NCI-H82 treated with DMSO at 0.1 percent for 48 hours (cell line): Measurements from ENCODE around the gene CD83.
"Not testable (repeated sequence)": the region's sequence is repeated elsewhere in the genome, so short reads cannot be mapped to it uniquely, and the experiment has no call there.

Experiments used
- DNase-seq: peaks from one replicate; lab custom pipeline; 2025; ENCODE audit not compliant: unreplicated experiment; lab: John Stamatoyannopoulos, UW

The CD83 gene, protein sequence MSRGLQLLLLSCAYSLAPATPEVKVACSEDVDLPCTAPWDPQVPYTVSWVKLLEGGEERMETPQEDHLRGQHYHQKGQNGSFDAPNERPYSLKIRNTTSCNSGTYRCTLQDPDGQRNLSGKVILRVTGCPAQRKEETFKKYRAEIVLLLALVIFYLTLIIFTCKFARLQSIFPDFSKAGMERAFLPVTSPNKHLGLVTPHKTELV

DNA sequence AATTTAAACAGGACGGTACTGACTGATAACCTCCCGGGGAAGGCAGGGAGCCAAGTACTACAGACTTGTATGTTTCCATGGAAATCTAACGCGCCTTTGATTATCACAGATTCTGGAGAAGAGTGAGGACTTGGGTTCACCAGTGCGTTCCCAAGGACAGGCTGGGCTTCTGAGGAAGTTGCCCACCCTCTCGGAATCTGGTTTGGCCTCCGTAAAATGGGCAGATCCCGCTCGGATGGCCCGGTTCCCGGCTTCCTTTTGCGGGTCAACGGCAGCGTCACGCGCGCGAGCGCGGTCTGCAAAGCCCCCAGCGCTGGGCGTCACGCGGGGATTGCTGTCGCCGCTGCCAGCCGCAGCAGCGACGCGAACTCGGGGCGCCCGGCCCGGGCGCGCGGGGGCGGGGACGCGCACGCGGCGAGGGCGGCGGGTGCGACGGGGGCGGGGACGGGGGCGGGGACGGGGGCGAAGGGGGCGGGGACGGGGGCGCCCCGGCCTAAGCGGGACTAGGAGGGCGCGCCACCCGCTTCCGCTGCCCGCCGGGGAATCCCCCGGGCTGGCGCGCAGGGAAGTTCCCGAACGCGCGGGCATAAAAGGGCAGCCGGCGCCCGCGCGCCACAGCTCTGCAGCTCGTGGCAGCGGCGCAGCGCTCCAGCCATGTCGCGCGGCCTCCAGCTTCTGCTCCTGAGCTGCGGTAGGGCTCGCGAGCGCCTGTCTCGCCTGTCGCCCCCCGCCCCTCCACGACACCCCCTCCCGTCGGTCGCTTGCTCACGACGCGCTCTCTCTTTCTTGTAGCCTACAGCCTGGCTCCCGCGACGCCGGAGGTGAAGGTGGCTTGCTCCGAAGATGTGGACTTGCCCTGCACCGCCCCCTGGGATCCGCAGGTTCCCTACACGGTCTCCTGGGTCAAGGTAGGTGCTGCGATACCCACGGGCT, at the start of gene CD83:
Gene CD83, plus strand, starts transcription at position 615 of the 933 bp plus-strand sequence. Its CDS starts 40 bp downstream, at position 655.
- DNase-seq, result peak; percentile 27

DNA sequence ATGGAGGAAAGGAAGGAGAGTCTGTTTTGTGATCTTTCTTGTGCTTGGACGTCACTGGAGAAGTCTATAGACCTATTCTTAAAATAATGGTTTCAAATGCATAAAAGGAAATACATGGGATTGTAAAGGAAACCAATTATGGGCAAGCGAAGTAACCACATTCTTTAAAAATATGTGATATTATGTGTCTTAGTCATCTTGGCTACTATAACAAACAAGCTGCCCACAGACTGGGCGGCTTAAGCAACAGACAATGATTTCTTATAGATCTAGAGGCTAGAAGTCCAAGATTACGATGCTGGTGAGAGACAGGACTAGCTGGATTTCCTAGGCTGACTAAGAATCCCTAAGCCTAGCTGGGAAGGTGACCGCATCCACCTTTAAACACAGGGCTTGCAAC, 49.4 kb upstream of the CD83 start:
- DNase-seq, result no peak

DNA sequence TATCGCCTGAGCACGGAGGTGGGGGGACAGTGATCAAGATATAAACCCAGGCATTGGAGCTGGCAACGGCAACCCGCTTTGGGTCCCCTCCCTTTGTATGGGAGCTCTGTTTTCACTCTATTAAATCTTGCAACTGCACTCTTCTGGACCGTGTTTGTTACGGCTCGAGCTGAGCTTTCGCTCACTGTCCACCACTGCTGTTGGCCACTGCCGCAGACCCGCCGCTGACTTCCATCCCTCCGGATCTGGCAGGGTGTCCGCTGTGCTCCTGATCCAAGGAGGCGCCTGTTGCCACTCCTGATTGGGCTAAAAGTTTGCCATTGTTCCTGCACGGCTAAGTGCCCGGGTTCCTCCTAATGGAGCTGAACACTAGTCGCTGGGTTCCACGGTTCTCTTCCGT, 48.9 kb upstream of the CD83 start:
- no peak for DNase-seq

DNA sequence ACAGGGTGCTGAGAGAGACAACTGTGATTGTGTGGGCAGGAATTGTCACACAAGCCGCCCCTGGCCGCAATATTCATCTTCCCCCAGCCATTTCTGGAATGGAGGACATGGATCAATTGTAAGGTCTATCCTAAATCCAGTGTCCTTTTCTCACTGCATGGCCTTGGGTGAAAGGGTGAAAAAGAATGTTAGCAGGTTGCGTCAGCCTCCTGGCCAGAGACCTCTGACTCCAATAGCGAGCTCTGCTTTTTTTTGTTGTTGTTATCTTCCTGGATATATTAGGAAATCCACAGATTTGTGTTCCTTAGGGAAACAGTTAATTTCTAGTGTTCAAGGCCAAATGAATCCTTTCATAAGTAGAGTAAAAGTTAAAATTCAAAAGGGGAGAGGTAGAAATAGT, 47.1 kb upstream of the CD83 start:
- no peak for DNase-seq

DNA sequence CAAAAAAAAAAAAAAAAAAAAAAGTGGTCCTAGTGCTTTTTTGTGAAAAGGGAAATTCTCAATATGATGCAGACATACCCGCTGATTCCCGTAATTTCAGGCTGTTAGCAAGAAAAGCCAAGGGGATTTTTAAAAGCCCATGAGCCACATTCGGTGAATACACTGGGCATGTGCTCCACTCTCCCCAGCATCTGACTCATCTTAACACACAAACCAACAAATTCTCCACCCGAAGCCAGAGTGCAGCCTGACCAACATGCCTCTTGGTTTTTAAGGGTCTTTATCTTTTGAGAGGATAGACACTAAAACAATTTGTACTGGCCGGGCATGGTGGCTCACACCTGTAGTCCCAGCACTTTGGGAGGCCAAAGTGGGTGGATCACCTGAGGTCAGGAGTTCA, 45.5 kb upstream of the CD83 start:
- no peak for DNase-seq

DNA sequence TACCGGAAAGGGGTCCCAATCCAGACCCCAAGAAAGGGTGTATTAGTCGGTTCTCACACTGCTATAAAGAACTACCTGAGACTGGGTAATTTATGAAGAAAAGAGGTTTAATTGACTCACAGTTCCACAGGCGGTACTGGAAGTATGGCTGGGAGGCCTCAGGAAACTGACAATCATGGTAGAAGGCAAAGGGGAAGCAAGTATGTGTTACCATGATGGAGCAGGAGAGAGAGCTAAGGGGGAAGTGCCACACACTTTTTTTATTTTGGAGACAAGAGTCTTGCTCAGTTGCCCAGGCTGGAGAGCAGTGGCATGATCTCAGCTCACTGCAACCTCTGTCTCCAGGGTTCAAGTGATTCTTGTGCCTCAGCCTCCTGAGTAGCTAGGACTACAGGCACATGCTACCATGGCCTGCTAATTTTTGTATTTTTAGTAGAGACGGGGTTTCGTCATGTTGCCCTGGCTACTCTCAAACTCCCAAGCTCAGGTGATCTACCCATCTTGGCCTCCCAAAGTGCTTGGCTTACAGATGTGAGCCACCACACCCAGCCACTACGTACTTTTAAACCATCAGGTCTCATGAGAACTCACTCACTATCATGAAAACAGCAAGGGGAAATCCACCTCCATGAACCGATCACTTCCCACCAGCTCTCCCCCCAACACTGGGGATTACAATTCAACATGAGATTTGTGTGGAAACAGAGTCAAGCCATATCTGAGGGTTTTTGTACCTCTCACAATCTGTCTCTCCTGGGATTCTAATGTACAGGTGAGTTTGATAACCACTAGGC, 43.8 kb upstream of the CD83 start:
- not testable (repeated sequence) for DNase-seq

DNA sequence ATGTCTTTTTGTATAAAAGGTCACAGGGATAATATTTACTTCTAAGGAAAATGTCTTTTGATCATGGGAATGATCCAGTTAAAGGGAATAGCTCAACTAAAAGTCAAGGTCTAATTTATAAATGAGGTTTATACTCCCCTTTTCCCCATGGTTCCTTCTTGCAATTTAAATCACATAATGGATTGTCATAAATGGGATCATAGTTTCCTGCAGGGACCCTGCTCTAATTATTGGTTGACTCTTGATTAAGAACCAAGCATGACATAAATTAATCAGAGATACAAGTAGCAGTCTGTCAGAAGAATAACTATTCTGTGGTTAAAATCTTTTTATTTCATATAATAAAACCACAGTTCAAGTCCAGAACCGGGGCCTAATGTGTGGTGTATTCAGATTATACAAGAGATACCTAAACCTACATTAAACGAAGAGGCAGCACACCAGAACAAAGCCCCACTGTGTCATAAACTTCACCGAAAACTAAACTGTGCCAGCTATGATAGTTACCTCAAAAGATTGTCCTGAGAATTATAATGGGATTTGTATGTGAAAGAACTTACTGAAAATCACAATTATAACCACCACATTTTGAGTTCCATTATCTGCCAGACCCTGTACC, 43.0 kb upstream of the CD83 start:
- DNase-seq, result no peak

DNA sequence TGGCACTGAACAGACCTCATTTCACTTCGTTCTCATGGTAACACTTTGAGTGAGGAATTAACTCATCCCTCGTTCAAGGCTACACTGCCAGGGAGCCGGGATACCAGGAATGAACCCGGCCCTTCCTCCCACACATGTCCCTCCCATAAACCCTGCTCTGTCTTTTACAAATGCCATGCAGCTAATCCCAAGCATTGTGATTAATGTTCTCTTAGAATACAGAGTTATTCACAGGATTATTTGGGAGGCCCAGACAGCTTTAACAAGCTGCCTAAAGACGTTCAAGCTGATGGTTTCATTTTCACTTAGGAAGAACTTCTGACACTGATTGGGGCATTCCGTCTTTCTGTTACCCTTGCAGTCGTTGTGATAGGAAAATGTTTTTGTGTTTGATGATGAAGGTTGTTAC, 42.5 kb upstream of the CD83 start:
- DNase-seq, result peak; percentile 75

DNA sequence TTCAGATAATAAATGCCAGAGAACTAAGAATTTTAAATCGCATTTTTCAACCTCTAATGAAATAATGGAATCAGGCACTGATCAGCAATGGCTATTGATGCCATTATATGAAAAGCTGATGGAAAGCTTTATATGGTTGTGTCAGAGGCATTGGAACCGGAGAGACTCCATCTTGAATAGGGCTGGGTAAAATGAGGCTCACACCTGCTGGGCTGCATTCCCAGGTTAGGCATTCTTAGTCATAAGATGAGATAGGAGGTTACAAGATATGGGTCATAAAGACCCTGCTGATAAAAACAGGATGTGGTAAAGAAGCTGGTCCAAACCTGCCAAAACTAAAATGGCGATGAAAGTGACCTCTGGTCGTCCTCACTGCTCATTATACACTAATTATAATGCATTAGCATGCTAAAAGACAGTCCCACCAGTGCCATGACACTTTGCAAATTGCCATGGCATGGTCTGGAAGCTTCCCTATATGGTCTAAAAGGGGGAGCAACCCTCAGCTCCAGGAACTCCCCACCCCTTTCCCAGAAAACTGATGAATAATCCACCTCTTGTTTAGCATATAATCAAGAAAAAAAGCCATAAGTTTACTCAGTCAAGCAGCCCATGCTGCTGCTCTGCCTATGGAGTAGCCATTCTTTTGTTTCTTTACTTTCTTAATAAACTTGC, 40.2 kb upstream of the CD83 start:
- no peak for DNase-seq

DNA sequence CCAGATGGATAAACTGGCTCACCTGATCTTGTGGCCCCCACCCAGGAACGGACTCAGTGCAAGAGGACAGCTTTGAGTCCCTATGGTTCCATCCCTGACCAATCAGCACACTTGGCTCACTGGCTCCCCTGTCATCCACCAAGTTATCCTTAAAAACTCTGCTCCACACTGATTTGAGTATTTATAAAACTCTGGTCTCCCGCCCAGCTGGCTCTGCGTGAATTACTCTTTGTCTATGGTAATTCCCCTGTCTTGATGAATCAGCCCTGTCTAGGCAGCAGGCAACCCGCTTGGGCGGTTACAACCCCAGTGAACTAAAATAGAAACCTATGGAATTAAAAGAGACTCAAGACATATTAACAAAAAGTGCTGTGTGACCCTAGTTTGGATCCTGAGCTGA, 38.1 kb upstream of the CD83 start:
- DNase-seq, result no peak

DNA sequence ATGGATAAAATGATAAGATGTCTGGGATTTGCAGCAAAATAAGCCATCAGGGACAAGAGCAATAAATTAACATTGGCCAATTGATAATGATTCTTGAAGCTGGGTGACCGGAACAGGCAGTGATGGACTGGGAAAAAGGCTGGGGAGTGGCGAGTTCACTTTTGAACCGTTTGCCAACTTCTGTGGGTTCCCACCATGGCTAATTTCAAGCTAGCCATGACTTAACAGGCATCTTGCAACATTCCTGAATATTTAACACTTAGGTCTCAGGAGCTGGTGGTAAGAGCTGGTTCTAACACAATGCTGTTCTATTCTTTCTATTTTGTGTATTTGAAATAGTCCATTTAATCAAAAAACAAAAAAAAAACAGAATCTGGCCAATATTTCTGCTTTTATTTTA, 37.6 kb upstream of the CD83 start:
- DNase-seq, result no peak

DNA sequence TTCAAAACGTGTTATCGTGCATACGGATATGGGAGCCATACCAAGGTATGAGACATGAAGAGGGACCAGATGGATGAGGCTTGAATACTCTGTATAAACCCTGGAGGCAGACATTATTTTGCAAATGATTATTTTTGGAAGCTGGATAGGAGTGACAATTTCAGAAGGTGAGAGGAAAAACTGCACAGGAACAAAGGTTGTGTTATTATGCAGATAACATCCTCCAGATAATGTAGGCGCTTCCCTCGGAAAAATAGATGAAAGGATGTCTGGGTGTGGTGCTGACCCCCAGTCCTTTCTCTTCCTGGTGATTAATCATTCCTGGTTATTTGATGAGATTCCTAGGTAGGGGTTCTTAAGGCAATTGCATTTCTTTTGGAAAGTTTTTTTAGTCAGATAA, 36.4 kb upstream of the CD83 start:
- DNase-seq, result no peak

DNA sequence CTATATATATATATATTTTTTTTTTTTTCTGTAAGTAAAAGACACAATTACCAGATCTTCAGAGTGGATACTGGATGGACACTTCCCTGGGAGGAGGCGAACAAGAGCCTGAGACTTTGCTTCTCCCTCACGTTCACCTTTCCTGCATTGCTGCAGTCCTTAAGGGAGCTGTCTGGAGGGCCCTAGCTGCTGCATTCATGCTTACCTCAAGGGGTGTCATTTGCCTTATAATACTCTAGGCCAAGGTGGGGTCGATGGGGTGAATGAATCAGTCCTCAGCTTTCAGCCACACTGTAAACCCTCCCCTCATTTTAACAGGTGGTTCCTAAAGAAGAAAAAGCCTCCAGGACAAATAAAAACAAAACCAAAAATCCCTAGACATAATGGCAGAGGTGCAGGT, 34.8 kb upstream of the CD83 start:
- DNase-seq, result no peak

DNA sequence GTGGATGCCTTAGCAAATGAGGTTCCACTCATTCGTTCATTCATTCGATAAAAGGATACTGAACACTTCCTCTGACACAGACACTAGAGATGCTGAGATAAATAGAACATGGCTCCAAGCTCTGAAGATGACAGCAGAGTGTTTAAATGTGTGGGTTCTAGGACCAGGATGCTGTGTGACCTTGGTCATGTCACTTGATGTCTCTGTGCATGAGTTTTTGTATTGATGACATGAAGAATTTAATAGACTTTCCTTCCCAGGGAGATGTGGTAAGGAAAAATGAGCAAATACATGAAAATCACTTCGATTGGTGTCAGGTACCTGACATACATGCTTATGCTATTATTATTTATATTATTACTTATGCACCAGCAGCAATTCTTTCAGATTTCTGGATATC, 34.3 kb upstream of the CD83 start:
- DNase-seq, result no peak

DNA sequence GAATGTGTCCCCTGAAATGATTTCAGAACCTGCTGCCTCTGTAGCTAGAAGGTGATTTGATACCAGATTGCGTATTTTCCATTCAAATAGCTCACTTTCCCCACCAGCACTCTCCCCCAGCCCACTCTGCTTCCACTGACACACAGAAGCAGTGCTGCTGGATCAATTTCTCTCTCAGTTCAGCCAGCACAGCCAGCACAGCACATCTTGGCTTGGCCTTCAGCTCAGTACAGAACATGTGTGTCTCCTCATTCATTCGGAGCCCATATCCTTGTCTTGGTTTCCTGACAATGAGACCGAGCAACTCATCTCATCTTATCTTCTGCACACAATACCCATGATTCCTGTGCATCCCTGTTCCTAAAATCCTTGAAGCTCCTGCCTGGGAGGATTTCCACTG, 33.8 kb upstream of the CD83 start:
- no peak for DNase-seq

DNA sequence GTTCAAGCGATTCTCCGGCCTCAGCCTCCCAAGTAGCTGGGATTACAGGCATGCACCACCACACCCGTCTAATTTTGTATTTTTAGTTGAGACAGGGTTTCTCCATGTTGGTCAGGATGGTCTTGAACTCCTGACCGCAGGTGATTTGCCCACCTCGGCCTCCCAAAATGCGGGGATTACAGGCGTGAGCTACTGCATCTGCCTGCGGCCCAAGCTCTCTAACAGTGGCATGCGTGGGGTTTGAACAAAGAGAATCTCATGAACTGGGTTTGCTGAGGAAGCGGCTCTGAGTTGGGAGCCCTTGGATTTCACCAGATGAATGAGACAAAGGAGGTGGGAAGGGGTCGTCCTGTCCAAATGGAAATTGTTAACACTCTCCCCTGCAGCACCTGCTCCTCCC, 33.2 kb upstream of the CD83 start:
- no peak for DNase-seq

DNA sequence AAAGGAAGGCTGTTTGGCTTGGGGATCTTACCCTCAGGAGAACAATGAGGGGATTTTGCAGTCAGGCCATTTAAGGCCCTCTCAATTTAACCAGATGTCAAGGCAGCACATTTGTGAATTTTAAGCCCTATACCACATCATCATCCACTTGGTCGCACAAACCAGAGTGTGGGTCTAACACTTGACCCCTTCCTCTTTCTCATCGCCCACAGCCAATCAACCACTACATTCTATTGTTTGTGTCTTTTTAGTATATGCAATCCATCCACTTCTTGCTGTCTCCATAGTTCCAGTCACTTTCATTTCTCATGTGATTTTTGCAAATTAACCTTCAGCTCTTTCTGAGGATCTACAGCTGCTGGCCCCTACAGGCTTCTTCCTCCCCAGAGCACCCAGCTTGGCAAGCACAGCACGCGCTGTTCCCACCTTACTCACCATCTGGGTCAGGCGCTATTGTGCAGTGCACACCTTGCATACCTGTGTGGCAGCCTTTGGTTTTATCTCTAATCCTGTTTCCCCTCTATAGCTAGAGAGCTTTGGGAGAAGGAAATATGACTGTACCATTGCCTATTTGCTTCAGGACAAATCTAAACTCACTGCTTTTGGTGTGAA, 32.3 kb upstream of the CD83 start:
- DNase-seq, result no peak

DNA sequence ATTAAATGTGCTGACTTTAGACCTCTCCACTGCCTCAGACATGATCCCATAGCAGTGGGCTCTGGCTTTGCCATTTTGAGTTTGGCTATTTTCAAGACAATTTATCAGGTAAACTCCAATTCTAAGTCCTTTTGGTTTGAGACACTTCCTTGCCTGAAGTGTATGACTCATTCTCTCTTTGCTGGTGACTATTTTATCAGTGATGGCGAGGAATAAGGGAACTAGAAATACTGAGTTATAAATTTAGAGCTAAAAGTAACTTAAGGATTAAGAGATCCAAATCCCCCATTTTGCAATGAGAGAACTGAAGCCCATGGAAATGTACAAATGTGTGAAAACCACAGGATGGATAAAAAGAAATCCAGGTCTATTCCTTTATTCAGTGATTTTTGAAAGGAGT, 30.9 kb upstream of the CD83 start:
- DNase-seq, result no peak

DNA sequence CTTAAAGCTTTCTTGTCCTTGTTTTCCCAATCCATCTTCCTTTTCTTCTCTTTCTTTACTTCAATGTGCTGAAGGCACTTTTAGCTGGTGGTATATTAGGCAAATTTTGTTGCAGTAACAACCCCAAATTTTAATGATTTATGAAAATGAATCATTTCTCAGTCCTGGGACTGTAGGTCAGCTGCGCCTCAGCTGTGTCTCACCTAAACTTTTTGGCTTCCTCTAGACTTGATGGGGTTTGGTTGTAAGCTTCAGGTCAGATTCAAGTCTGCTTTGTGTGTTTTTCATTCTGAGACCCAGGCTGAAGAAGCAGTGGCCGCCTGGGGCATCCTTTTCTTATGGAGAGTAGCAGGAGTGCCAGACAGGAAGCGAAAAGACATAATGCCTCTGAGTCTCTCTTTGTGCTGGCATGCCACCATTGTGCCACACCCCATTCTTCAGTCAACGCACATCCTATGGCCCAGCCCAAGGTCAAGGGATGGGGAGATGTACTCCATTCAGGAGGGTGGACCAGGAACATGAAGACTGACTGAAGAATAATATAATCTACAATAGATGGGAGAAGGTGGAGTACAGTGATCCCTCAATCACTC, 28.9 kb upstream of the CD83 start:
- no peak for DNase-seq

DNA sequence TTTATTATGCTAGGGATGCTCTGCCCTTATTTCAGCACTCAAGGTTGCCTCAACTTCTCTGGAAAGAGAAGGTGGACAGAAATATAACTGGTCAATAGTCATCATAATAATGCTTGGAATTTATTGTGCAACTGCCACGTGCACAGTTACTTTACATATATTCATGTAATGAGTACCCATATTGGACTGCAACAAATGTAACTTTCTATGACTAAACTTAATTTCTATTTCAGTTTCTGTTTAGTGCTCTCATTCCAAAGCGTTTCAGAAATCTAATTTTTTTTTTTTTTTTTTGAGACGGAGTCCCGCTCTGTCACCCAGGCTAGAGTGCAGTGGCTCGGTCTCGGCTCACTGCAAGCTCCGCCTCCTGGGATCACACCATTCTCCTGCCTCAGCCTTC, 28.3 kb upstream of the CD83 start:
- DNase-seq, result no peak
